Stimulated activated CD4-positive, alpha-beta T cell treated with anti-CD3 and anti-CD28 coated beads, Interleukin-1b, Interleukin-23, amount 100 ng/mL, for 1 hour (primary cell): ENCODE results near the gene ATP13A5.

ENCODE experiments used
- DNase-seq, 2 donors: peaks; one replicate each; pipeline ENCODE4 v3.0.0-alpha.2; 2020; ENCODE audit warnings: low read depth in 2 of 2

Gene ATP13A5

GRCh38 chr3:193345431-193345830 lies 33.1 kb downstream of the ATP13A5 start:
- DNase-seq: no peak

GRCh38 chr3:193344486-193344885 lies 34.1 kb downstream of the ATP13A5 start:
- DNase-seq: no peak

DNA sequence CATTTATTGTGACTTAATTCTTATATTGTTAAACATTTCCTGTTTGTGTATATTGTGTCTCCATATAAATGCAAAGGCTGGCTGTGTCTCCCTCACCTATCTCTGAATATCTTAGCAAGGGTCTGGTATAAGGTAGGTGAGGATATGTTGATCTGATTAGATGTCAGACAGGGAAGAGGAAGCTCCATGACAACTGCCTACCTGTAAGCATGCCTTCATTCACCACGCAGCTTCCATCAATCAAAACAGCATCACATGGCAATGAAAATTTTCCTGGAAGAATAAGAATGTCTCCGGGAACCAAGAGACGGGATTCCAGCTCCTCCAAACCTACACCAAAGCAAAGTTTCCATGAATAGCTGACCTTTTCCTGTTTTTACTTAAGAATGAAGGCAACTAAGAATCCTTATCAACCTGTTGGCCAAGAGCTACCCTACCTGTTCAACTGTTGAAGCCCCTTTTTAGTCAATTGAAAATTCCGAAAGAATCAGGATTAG lies 34.8 kb downstream of the ATP13A5 start:
- no peak for DNase-seq

DNA sequence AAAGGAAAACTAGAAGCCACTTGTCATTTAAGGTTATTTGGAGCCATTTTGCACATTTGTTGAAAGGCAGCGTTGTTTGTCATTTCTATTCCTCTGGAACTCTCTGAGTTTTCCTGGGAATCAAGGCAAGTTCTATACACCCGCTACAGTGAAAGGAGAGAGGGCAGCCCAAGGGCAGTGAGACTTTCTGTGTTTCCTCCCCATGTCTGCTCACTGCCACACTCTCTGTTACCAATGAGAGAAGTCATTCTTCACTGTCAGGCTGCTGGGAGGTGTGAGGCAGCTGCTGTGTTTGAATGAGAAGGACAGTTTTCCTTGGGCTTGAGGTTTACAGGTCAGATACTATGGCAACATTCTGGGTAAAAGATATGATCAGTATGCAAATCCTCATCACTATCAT lies 36.0 kb downstream of the ATP13A5 start:
- DNase-seq: no peak

- DNase-seq: no peak
Measured at GRCh38 chr3:193335031-193335430, 43.5 kb downstream of the ATP13A5 start.

GRCh38 chr3:193333229-193333628 lies 45.3 kb downstream of the ATP13A5 start:
- no peak for DNase-seq

GRCh38 chr3:193330555-193331204 lies 47.9 kb downstream of the ATP13A5 start:
- no peak for DNase-seq

- DNase-seq: no peak
Measured at GRCh38 chr3:193317682-193318300, 60.8 kb downstream of the ATP13A5 start.

GRCh38 chr3:193314161-193314560 lies 64.4 kb downstream of the ATP13A5 start:
- no peak for DNase-seq

GRCh38 chr3:193313061-193313958 lies 65.2 kb downstream of the ATP13A5 start:
- no peak for DNase-seq

DNA sequence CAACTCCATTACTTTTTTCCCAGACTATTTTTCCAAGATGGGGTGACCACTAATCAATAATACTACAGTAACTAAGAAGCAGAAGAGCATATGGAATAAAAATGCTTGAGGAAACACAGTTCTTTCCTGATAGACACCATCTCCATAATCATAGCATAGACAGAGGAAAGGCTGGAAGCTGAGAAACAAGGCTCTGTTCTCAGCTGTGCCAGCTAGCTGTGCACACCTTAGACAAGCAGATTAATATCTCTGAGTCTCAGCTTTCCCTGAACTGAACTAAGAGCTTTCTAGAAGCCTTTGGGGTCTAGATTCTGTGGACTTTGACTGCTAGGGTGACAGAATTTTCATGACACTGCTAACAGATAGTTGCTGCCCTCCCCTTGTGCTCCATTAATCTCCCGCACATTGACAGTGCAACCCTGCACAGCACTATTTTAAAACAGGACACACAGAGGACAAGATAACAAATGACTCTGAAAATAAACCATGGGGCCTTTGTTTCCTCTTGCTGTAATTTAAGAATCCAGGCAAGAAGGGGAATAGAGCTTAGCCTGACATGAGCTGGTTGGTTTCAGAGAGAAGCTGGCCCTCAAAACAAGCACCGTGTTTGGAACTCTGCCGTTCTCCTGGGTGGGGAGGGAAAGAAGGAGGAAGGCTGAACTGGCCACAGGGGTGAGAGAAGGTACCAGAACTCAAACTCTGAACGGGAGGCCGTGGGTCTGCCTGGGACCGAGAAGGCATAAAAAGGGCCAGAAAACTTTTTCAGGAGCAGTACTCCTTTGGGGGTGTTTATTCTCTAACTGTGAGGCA lies 67.4 kb downstream of the ATP13A5 start:
- no peak for DNase-seq

DNA sequence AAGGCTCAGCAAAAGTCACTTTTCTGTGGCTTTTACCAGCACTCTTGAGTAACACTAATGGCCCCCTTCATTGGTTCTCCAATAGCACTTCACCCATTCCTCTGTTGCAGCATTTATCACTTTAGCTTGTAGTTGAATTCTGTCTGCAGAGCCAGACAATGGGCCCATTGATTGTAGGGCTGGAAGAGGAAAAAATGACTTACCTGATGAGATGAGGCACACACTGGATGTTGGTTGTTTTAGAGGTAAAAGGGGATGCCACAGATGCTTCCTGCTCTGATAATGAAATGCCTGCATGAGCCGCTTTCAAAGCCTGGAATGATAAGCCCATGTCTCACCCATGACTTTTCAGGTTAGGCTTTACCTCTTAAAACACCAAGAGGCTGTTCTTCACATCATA lies 73.2 kb downstream of the ATP13A5 start:
- no peak for DNase-seq

- no peak for DNase-seq
Measured at GRCh38 chr3:193301433-193301832, 77.1 kb downstream of the ATP13A5 start.

DNA sequence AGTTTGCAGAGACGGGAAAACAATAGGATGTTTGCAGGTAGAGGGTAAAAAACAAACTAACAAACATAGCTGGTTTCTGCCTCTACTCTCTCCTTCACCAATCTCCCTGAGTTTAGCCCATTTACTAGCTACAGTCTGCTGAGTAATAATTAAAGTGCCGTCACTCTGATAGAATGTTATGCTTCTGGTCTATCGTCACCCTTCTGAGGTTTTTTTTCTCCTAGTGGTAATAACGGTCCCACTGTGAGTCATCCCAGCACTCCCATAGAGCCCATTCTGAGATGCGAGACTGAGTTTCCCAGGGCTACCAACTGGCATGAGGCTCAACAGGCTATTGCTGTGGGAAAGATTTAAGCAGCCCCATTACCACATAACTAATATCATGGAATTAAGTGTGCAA lies 81.1 kb downstream of the ATP13A5 start:
- DNase-seq: no peak

- DNase-seq: no peak
Measured at GRCh38 chr3:193295985-193296384, 82.6 kb downstream of the ATP13A5 start.

GRCh38 chr3:193292386-193292785 lies 86.2 kb downstream of the ATP13A5 start:
- no peak for DNase-seq

- DNase-seq: no peak
Measured at GRCh38 chr3:193271101-193271840, 107.3 kb downstream of the ATP13A5 start.

DNA sequence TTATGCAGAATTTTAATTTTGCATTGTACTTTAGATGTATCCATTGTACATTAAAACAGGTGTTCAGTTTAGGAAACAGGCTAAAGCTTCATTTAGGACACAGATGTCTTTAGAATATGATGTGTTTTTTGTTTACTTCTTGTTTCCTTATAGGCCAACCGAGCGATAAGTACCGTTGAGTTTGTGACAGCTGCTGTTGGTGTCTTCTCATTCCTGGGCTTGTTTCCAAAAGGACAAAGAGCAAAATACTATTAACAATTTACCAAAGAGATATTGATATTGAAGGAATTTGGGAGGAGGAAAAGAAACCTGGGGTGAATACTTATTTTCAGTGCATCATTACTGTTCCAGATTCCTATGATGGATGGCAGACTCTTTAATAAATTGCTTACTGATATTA lies 108.1 kb downstream of the ATP13A5 start:
- DNase-seq: no peak

GRCh38 chr3:193269343-193270028 lies 109.1 kb downstream of the ATP13A5 start:
- no peak for DNase-seq

GRCh38 chr3:193262707-193263106 lies 115.8 kb downstream of the ATP13A5 start:
- DNase-seq: no peak
